ENCODE results near the gene MYH6. TPM values are rescaled to one million over a fixed set of nuclear protein-coding genes. Genes with fewer than 3 reads are reported as not detected.

MYH6 gene
- total and polyA plus RNA-seq, 2 donors (not counting 3 experiments of a cell fraction or from before 2014, with no cell fraction given) = not detected

DNA sequence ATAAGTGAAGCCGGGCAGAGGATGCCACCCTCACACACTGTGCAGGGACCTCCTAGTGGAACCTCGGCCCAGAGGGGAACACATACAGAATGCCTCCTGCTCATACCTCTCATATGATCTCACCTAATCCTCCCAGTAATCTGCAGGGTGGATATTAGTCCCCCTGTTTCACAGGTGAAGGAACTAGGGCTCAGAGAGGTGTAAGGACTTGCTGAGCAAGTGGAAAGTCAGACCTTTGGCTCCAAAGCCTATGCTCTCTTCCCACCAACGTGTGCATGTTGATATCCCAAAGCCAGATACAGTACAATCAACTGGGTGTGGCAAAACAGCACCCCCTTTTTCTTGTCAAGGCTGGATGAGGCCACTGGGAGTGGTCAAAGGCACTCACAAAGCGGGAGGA lies 4.2 kb downstream of the MYH6 start:
- BruUV-seq (replicated peaks) = no TSS peak
- Histone ChIP-seq H3K9me3 (replicated peaks; ENCODE audit: control insufficient read depth, insufficient read depth, low read length) (no peaks in the 10 kb centered on the region), H3K4me2 (ENCODE audit: insufficient read depth, low read length) (no peak overlapping the region), H3K27me3 (ENCODE audit: control insufficient read depth in 2 of 2, insufficient read depth in 2 of 2, low read length in 2 of 2) (no peaks in the 10 kb centered on the region), H2AFZ (ENCODE audit: low read depth, low read length) (no peak overlapping the region), H3K36me3 (ENCODE audit: control insufficient read depth in 2 of 2, extremely low read depth in 1 of 2, insufficient read depth in 2 of 2, low read length in 2 of 2) (no peaks in the 10 kb centered on the region), H3K79me2 (ENCODE audit: control insufficient read depth, insufficient read depth, low read length) (no peaks in the 10 kb centered on the region), H4K20me1 (replicated peaks; ENCODE audit: control insufficient read depth, extremely low read depth, insufficient read depth, low read length) (no peaks in the 10 kb centered on the region), H3K9ac (replicated peaks; ENCODE audit: extremely low read depth, insufficient read depth, low read length) (no peak overlapping the region), H3K9me1 (replicated peaks; ENCODE audit: control insufficient read depth, extremely low read depth, insufficient read depth, low read length) (no peaks in the 10 kb centered on the region), H3K27ac (ENCODE audit: insufficient read depth, low read depth, low read length) (no peak overlapping the region), H3K4me1 (ENCODE audit: control insufficient read depth, extremely low read depth, insufficient read depth, low read length) (no peaks in the 10 kb centered on the region), H3K4me3 (replicated peaks in 1 of 3; ENCODE audit: insufficient read depth in 1 of 3, low read depth in 1 of 3, low read length in 3 of 3) (no peak overlapping the region)
- CTCF ChIA-PET = no interaction called here
- no peak for DNase-seq (ENCODE audit: low read depth, low spot score)
- dilution Hi-C loops (cut with MboI; ENCODE audit: extremely low pct_ligation_motif_present, low sequenced_read_pairs) = no loop called here
- no peak for FAIRE-seq
- intact Hi-C loops (cut with micrococcal nuclease) = no loop called here
- TF ChIP-seq JUN (IDR thresholded peaks at IDR 0.05; ENCODE audit: borderline replicate concordance, insufficient read depth, insufficient read length, low read depth) (no peak), MYC (IDR thresholded peaks at IDR 0.05; ENCODE audit: low read depth, low read length) (no peak), GATA2 (IDR thresholded peaks at IDR 0.05; ENCODE audit: insufficient read depth, insufficient read length, low read depth, low read length) (no peak), POLR2A (IDR thresholded peaks at IDR 0.05; ENCODE audit: low read depth, low read length) (no peak), EZH2 (IDR thresholded peaks at IDR 0.05; ENCODE audit: borderline replicate concordance, low read depth, low read length, severe bottlenecking) (no peak), FOS (IDR thresholded peaks at IDR 0.05; ENCODE audit: borderline replicate concordance, insufficient read depth, low read length) (no peak), POLR2AphosphoS5 (IDR thresholded peaks at IDR 0.05; ENCODE audit: insufficient read depth, low read depth, low read length) (no peak)
- TF ChIP-seq, protein P1, sequence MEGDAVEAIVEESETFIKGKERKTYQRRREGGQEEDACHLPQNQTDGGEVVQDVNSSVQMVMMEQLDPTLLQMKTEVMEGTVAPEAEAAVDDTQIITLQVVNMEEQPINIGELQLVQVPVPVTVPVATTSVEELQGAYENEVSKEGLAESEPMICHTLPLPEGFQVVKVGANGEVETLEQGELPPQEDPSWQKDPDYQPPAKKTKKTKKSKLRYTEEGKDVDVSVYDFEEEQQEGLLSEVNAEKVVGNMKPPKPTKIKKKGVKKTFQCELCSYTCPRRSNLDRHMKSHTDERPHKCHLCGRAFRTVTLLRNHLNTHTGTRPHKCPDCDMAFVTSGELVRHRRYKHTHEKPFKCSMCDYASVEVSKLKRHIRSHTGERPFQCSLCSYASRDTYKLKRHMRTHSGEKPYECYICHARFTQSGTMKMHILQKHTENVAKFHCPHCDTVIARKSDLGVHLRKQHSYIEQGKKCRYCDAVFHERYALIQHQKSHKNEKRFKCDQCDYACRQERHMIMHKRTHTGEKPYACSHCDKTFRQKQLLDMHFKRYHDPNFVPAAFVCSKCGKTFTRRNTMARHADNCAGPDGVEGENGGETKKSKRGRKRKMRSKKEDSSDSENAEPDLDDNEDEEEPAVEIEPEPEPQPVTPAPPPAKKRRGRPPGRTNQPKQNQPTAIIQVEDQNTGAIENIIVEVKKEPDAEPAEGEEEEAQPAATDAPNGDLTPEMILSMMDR (IDR thresholded peaks at IDR 0.05; ENCODE audit: extremely low read depth in 1 of 2, insufficient read depth in 1 of 2, low read depth in 1 of 2, low read length in 2 of 2) = no peak
- TF ChIP-seq, protein P2, sequence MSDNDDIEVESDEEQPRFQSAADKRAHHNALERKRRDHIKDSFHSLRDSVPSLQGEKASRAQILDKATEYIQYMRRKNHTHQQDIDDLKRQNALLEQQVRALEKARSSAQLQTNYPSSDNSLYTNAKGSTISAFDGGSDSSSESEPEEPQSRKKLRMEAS (IDR thresholded peaks at IDR 0.05; ENCODE audit: insufficient read depth, insufficient read length) = no peak
- POLR2A ChIA-PET = no interaction called here

Measured in endothelial cell of umbilical vein (primary cell).